GM18507 (cell line): ENCODE data around the gene RNF19B.
A peak's percentile ranks its signal among the peaks of the same experiment; 100 is the strongest.

ENCODE experiments used
- DNase-seq: peaks from one replicate; pipeline ENCODE4 v3.0.0; 2011; ENCODE audit warnings: low read depth; ENCODE audit not compliant: insufficient read length; ENCODE audit errors: extremely low spot score
- FAIRE-seq: peaks from 2 replicates; lab custom pipeline; 2011; peaks lifted over from hg19 to GRCh38; lab: Jason Lieb, UNC

RNF19B gene

DNA sequence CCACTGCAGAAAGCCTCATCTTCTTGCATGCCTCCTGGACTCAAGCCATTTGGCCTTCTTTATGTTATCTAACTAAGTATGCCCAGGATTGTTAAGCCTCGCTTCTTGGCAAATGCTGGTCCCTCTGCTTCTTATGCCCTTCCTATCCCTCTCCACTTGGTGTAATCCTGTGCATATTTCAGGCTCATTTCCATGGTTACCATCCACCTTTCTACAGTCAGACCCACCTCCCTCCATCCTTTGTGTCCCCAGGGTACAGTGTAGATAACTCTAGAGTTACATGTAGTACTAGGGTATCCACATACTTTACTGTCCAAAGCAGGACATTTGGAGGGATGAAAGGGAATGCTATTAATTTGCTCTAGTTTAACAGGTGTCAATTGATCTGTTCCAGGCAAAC, 6.5 kb upstream of the RNF19B start:
- DNase-seq (no peak), FAIRE-seq (no peak)

DNA sequence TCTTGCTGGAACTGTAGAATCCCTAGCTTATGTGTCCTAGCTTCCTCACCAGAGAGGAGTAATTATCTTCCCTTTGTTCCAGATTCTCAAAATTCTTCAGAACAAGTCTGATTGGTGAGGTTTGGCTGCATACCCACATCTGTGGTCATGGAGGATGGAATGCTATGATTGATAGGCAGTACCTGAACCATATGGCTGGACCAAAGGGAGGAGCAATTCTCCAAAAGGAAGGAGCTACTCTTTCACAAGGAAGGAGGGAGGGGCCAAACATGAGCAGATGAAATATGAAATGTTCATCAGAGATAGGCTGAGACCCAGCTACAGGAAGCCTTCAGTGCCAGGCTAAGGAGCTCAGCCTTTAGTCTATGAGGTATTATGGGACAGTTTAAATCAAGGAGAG, 5.0 kb upstream of the RNF19B start:
- FAIRE-seq (no peak), DNase-seq (no peak)

DNA sequence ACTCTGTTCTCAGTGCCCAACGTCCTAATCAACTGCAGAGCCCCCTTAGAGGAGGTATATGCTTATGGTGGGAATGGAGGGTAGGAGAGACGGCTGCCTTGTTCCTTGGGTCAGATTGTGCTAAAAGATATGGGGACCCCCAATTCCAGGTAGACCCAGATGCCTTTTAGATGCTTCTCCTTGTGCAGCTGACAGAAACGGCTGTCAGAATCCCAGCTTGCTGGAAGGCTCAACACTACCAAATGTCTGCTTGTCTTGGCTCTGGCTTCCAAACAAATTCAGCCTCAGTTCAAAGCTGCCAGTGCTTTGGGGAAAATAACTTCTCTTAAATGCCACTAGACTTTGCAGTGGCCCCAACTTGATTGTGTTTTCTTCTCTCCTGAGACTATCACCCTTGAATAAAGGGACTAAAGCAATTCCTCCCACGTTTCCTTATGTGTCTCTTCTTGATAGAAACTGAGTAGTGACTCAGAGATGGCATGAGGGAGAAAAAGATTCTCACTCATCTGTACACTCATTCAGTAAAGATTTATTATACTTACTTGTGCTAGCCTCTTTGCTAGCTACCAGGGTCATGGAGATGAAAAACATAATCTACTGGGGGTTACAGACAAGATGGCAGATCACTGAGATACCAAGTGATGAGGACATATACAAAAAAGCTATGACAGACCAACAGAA, 3.4 kb upstream of the RNF19B start:
- DNase-seq = no peak
- no peak for FAIRE-seq

DNA sequence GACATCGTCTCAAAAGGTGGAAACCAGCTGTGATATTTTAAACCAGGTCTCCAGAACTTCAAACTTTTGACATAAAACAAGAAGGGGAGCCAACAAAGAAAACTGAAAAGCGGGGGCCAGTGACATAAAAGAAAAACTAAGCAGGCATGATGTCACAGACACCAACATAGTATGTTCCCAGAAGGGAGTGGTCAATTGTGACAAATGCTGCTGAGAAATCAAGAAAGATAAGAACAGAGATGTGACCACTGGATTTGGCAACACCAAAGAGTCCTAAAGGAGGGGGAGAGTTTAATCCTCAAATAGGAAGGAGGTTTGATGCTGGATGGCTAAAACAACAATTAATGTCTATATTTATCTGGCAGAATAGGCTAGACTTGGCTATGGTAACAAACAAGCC, 2.3 kb upstream of the RNF19B start:
- FAIRE-seq = no peak
- DNase-seq = no peak

DNA sequence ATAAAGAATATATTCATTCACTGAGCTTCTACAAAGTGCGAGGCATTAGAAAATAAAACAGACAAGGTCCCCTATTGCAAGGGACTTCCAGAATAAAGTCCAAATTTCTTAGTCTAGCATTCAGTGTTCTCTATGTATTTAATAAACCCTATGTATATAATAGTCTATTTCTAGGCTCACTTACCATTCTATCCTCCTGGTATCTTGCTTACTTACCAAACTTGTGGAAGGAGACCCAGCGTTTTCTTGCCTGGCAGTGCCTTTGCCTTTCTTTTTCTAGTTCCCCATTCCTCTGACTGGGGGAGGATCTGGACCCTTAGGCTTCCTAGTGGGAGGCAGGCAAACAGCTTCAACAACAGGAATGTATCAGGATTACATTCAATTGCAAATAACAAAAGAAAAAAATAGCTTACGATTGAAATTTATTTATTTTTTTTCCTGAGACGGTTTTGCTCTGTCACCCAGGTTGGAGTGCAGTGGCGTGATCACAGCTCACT, 690 bp upstream of the RNF19B start:
- DNase-seq = no peak
- no peak for FAIRE-seq

DNA sequence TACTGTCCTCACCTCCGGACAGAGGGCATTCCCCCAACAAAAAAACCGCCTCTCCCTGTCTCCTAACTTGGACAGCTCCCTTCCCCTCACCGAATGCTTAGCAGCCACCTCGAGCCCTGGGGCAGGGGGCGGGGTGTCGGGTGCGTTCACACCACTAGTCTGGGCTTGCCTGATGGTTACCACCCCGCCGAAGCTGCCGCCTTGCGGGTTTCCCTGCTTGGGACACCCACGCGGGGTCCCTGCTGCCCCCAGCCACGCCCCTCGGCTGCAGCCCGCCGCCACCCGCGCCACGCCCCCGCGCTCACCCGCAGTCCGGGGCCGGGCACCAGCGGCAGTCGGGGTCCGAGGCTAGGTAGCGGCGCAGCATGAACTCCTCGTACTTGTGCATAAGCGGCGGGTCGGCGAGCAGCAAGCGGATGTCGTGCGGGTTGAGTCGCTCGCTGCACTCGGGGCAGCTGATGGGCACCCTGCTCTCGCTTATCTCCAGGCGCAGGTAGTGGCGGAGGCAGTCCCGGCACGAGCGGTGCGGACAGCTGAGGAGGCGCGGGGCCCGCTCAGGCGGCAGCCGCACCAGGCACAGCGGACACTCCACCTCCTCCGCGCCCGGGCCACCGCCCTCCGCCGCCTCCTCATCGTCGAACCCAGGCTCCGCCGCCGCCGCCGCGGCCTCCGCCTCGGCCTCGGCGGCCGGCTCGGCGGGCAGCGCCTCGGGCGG, 706 bp downstream of the RNF19B start:
- peak; percentile 38 for FAIRE-seq
- DNase-seq = no peak

DNA sequence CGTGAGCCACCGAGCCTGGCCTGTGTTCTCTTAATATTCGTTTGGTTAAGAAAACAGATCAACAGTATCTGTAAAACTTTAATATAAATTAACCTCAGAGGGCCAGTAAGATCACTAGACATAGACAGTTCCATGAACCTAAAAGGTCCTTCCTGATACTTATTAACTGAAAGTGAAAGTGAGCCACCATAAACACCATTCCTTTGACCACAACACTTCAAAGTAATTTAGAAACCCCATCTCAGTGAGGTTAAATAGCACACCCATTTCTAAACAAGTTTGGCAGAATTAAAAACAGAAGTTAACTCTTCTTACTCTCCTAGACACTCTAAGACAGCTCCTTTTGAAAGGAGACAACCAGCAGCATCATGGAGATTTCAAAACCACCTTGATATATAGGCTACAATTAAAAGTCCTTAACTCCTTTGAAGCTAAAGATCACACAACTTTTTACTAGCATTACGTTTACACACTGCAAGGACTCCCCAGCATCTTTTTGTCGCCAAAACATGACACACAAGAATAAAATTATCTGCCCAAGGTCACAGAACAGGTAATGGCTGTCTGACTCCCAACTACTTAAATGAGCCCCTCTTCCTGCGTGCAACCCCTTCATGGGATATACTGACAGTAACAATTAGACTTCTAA, 2.2 kb downstream of the RNF19B start:
- DNase-seq = peak; percentile 59
- FAIRE-seq = peak; percentile 88

DNA sequence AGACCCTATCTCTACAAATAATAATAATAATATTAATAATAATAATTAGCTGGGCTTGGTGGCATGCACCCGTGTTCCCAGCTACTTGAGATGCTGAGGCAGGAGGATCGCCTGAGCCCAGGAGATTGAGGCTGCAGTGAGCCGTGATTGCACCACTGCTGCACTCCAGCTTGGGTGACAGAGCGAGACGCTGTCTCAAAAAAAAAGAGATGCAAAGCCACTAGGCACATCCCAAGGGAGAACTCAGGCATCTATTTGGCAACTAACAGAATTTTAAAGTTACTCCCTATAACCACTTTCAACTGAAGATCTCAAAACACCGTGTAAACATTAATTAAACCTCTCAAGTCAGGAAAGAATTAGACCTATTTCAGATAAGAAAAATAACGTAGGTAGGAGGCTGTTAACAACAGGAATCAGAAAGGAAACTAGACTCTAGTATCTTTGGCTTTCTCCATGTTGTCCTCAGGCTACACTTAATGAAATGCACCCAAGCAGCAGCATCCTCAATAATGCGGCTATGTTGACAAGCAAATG, 3.7 kb downstream of the RNF19B start:
- DNase-seq (no peak), FAIRE-seq (no peak)

DNA sequence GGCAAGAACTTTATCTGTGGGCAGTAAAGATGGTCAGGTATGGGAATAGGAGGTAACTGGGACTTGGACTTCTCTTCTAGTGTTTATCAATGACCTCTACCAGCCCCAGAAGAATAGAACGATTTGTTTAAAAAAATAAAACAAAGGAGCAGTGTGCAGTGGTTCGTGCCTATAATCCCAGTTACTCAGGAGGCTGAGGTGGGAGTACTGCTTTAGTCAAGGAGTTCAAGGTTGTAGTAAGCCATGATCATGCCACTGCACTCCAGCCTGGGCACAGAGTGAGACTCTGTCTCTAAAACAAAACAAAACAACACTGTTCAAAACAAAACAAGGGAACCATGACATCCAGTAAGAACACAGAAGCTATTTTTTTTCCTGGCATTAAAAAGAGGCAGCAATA, 4.3 kb downstream of the RNF19B start:
- DNase-seq (no peak), FAIRE-seq (no peak)

DNA sequence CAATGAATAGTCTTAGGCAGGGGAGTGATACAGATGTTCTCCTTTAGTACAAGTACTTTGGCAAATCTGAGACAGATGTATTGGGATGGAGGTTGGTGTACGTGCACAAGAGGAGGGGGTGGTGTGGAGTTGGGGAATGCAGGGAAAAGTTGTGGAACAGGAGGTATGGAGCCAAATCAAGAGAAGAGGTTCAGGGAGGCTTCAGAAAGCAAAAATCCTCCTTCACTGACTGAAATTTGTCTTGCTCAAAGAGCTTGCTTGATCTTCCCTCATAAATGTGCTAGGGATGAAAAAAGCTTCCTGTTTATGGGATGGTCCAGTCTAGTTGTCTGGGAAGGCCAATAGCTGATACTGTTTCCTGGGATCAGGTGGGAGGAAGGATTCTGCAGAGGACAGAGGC, 5.8 kb downstream of the RNF19B start:
- FAIRE-seq = no peak
- no peak for DNase-seq

DNA sequence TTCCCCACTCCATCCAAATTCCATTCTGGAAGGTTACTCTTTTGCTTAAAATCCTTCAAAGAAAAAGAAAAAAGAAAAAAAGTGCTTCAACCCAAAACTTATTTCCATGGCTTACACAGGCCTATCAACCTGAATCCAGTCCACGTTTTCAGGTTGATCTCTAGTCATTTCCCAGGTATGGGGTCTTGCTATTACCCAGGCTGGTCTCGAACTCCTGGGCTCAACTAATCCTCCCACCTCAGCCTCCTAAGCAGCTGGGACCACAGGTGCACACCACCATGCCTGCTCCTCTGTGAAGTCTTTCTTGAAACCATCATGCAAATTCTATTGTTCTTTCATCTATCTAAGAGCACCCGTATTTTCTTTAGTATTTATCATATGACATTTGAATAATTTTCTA, 7.6 kb downstream of the RNF19B start:
- no peak for DNase-seq
- FAIRE-seq = no peak

DNA sequence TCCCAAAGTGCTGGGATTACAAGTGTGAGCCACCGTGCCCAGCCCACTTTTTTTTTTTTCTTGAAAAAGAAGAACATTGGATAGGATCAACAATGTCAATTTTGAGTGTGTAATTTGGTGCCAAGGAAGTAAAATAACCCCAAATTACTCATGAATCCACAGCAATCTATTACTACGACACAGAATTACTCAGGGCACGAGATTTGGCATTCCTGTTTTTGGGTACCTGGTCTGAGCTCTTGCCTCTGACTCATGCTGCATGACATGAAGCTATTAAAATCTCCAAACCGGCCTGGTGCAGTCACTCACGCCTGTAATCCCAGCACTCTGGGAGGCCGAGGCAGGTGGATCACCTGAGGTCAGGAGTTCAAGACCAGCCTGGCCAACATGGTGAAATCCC, 10.4 kb downstream of the RNF19B start:
- DNase-seq = no peak
- no peak for FAIRE-seq

DNA sequence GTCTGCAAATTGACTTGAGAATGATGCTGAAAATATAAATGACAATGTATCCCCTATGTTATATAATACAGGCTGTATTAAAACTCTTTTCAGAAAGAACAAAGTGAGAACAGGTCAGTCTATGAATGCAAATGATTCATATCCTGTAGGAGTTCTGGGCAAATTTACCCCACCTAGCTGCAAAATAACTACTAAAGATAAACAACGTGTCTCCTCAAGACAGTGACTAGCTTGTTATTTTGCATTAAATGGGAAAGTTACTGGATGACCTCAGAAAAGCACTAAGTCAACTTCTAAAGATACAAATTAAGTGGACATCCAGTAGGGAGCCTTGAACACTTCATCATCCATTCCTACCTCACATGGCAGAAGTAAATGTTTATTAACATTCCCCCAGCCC, 11.1 kb downstream of the RNF19B start:
- no peak for FAIRE-seq
- no peak for DNase-seq

DNA sequence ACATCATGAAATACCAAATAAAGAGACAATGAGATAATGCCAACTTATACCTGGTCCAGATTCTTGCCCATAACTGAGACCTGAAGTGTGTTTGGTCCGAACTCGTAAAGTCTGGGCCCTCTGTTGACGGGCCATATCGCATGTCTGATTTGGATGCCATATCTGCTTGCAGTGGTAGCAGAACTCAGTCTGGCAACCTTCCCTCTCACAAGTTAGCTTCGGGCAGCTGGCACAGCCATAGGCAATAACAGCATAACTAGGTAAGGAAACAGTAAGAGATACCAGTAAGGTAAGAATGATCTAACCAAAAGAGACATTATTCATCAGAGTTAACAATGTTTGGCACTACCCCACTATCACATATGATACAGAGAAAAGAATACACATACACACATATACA, 15.1 kb downstream of the RNF19B start:
- FAIRE-seq = no peak
- no peak for DNase-seq

DNA sequence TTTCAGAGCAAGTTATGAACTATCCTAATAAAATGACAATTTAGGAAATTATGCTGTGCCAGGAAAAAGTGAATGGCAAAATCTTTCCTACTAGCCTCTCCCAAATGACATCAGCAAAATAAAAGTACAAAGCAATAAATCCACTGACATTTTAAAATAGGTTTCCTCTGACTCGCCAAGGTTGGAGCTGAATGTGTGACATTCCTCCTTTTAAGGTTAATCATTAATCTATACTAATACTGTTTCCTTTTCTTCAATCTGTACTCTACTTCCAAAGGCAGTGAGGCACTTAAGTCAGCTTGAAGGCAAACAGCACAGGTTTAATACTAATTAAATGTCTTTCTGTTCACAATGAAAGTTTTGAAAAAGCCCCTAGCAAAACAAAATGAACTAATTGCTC, 15.7 kb downstream of the RNF19B start:
- DNase-seq (no peak), FAIRE-seq (no peak)

DNA sequence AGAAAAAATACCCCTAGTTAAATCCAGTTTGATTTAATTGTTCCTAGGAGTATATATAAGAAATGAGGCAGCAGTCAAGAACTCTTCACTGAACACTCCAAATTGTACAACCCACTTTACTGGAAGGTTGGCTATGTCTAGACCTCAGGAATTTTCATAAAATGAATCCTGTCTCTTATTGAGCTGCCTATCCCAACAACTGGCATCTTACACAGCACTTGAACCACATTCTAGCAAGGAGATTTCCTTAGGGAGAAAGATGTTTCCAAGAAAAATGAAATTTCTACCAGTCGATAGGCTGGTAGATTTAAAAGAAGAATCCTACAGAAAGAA, 16.3 kb downstream of the RNF19B start:
- FAIRE-seq (no peak), DNase-seq (no peak)

DNA sequence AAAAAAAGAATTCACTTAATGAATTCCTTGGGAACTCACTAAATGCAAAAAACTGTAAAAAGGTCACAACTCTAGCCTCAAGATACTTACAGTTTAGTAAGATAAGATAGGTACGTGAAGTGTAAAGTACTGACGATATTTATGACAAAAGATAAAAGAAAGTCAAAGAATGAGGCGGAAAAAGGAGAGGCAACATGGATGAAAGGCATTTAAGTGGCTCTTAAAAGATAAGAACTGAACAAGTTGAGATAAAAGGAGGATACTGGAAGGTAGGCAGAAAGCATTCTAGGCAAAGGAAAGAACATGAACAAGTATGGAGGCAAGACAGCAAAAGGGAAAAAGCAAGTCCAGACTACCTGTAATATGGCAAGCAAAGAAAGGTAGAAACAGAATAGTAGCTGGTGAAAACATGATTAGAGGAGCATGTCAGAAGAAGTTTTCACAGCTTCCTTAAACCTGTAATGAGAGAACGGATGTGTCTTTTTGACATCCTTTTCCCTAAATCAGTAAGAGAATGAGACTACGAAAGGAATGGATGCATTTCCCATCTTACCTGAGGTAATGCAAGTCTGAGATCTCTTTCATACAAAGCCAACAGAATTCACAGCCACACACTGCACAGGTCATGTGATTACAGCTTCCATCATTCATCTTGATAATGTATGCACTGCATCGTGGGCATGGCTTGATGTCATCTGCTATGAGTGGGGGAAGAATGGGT, 16.8 kb downstream of the RNF19B start:
- FAIRE-seq (no peak), DNase-seq (no peak)

DNA sequence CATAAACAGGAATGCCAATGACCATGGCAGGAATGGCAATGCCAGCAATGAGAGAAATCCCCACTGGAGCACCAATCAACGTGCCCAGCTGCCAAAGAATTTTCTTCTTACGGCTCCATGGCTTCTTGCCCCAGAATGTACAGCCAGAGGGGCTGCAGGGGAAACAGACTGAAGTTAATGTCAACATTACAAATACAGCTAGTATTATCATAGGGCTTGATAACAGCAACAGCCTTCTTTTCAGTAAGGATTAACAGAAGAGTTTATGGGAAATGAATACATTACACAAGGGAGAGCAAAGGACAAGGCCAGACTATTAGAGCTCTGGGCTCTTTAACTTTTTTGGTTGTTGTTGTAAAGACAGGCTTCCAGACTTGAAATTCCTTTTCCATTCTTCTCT, 18.2 kb downstream of the RNF19B start:
- FAIRE-seq (no peak), DNase-seq (no peak)

DNA sequence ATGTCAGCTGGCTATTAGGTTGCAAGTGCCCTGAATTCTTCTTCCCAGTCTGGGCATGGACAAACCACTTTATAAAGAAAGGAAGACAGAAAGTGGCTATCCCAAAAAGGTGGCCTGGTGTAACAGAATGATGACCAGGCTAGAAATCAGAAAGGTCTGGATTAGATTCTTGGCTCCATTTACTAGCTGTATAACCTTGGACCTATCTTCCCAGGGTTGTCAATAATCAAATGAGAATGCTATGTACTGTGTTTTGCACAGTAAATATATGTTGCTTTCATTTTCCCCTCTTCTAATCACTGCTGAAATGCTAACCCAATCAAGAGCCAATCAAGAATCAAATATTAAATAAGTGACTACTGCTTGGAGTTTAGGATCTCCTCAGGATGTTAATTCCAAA, 20.4 kb downstream of the RNF19B start:
- FAIRE-seq = no peak
- DNase-seq = no peak
